ENCODE measurements around the gene SLC4A9. TPM values are rescaled to one million over a fixed set of nuclear protein-coding genes. Genes with fewer than 3 reads are reported as not detected.

Gene SLC4A9
- total RNA-seq, 4 donors from 2014 or later = 0.10 to 1.4 (median 0.38) TPM; not detected in 1

DNA sequence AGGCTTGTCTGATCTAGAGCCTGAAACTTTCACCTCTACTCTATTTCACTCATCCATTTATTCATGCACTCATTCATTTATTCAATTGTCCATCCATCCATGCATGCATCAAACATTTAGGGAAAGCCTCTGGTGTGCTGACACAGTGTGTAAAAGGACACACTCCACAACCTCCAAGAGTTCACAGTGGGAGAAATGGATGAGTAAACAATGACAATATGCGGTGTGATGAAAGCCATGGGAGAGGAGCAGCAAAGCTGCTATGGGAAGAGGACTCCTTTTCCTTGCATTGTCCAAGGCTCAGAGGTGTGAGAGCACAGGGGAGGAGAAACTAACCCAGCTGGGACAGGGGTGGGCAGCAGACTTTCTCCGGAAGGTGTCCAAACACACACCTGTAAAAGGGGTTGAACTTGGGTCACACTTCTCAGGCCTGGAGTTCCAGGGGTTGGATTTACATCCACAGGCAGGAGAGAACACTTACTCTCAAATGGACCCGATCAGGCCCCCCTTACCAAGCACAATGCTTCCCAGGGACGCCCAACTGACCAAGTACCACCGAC is 35.9 kb upstream of the SLC4A9 start:
- 77 to 86% methylated on average over 5 of the region's 5 CpGs for WGBS, 2 donors
- TF ChIP-seq, protein P1, sequence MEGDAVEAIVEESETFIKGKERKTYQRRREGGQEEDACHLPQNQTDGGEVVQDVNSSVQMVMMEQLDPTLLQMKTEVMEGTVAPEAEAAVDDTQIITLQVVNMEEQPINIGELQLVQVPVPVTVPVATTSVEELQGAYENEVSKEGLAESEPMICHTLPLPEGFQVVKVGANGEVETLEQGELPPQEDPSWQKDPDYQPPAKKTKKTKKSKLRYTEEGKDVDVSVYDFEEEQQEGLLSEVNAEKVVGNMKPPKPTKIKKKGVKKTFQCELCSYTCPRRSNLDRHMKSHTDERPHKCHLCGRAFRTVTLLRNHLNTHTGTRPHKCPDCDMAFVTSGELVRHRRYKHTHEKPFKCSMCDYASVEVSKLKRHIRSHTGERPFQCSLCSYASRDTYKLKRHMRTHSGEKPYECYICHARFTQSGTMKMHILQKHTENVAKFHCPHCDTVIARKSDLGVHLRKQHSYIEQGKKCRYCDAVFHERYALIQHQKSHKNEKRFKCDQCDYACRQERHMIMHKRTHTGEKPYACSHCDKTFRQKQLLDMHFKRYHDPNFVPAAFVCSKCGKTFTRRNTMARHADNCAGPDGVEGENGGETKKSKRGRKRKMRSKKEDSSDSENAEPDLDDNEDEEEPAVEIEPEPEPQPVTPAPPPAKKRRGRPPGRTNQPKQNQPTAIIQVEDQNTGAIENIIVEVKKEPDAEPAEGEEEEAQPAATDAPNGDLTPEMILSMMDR (IDR thresholded peaks at IDR 0.05) = no peak
- intact Hi-C loops (cut with DNase I; ENCODE audit: low total_unique reads) = no loop called here
- DNase-seq (ENCODE audit: low spot score in 2 of 2) = no peak
- H3K4me3 ChIP-seq (ENCODE audit: low read depth, poor library complexity, severe bottlenecking) = no peak overlapping the region

DNA sequence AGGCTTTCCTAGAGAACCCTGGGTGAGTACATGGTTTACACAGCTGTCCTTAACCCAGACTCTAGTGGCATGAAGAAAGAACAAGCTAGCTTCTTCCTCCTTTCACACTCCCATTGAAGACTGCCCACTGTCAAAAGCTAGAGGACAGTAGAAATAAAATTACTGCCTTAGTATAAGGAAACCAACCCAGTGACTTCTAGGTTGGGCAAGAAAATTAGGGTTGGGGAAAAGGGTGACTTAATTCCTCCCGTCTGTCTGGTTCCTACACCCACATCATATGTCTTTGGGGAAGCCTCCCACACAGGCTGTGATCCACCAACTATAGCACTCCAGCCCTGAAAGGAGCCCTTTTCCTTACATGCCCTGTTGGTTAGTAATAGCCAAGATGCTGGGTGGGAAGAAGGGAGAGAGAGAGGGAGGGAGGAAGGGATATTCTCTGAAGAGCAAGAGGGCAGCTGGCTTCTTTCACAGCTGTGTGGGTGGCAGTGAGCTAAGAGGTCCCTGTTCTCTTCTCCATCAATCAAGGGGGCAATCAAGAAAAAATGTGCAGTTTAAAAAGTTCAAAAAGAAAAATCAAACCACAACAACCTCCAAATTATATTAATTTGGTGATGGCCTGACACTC is 35.3 kb upstream of the SLC4A9 start:
- no peak for TF ChIP-seq POLR2A (IDR thresholded peaks at IDR 0.05)
- TF ChIP-seq, protein P1 (IDR thresholded peaks at IDR 0.05) = no peak
- intact Hi-C loops (cut with DNase I; ENCODE audit: low total_unique reads) = no loop called here
- H3K4me3 ChIP-seq (ENCODE audit: low read depth, poor library complexity, severe bottlenecking) = no peak overlapping the region
- DNase-seq (ENCODE audit: low spot score in 2 of 2) = no peak
- 45 to 70% methylated on average over 1 of the region's 1 CpG for WGBS, 2 donors

DNA sequence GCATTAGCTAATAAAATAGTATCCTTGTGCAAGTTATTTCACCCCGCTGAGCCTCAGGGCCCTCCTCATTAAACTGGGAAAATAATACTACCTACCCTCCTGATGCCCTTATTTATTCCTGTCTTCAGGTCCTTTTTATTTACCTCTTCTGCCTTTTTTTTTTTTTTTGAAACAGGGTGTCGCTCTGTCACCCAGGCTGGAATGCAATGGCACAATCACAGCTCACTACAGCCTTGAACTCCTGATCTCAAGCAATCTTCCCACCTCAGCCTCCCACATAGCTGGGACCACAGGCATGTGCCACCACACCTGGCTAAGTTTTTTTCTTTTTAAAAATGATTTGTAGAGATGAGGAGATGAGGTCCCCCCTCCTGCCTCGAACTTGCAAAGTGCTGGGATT is 34.5 kb upstream of the SLC4A9 start:
- TF ChIP-seq POLR2A (IDR thresholded peaks at IDR 0.05) = no peak
- TF ChIP-seq, protein P1 (IDR thresholded peaks at IDR 0.05) = no peak
- intact Hi-C loops (cut with DNase I; ENCODE audit: low total_unique reads) = no loop called here
- H3K4me3 ChIP-seq (ENCODE audit: low read depth, poor library complexity, severe bottlenecking) = no peak overlapping the region
- DNase-seq (ENCODE audit: low spot score in 2 of 2) = no peak
- WGBS, 2 donors = 85% methylated on average over 3 of the region's 3 CpGs

DNA sequence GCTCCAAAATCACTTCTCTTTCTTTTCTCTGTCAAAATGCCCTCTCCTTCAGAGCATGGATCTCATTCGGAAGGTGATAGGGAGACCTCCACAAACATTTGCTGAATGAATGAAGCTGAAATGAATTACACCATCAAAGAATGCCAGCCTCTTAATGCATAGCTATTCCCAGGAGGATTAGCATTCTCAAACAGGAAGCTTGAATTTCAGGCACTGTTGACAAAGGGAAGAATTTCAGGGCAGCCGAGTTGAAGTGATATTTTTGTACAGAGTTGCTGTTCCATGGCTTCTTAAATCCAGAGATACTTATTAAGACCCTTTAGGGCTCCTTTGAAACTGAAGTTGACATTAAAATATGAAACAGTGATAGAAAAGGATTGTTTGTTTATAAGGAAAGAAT is 32.4 kb upstream of the SLC4A9 start:
- TF ChIP-seq, protein P1 (IDR thresholded peaks at IDR 0.05) = no peak
- TF ChIP-seq POLR2A (IDR thresholded peaks at IDR 0.05) = no peak
- intact Hi-C loops (cut with DNase I; ENCODE audit: low total_unique reads) = no loop called here
- 52 to 64% methylated on average over 2 of the region's 2 CpGs for WGBS, 2 donors
- no peak for DNase-seq (ENCODE audit: low spot score in 2 of 2)
- no peak overlapping the region for H3K4me3 ChIP-seq (ENCODE audit: low read depth, poor library complexity, severe bottlenecking)

DNA sequence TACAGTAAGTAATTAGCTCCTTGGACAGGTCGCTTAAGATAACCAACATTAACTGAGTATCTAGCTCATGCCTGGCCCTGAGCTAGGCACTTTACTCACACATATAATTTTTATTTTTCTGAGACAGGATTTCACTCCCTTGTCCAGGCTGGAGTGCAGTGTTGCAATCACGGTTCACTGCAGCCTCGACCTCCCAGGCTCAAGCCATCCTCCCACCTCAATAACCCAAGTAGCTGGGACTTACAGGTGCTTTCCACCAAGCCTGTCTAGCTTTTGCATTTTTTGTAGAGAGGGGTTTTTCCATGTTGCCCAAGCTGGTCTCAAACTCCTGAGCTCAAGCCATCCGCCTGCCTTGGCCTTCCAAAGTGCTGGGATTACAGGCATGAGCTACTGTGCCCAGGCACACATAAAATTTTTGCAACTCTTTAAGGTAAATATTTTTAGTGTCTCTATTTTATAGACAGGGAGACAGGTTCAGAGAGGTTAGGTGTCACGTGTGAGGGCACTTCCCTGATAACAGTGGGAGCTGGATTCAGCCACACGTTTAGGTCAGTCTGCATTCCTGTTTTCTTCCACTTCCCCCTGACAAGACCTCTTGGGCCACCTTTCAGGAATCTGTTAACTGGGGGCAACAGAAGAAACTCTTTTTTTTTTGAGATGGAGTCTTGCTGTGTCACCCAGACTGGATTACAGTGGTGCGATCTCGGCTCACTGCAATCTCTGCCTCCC is 31.8 kb upstream of the SLC4A9 start:
- H3K4me3 ChIP-seq (ENCODE audit: low read depth, poor library complexity, severe bottlenecking) = no peak overlapping the region
- intact Hi-C loops (cut with DNase I; ENCODE audit: low total_unique reads) = no loop called here
- WGBS, 2 donors = 88 to 89% methylated on average over 8 of the region's 8 CpGs
- no peak for DNase-seq (ENCODE audit: low spot score in 2 of 2)
- no peak for TF ChIP-seq POLR2A (IDR thresholded peaks at IDR 0.05)
- TF ChIP-seq, protein P1 (IDR thresholded peaks at IDR 0.05) = no peak

All from lower leg skin (tissue), 4 donors.